DOHH2 (cell line): Measurements from ENCODE around the gene OR9Q1.

Experiments
- CTCF ChIP-seq: fragments of 200-600 bp; sonication (generic); IDR thresholded peaks from one replicate; pipeline ENCODE4 v1.5.1; 2014; ENCODE audit warnings: antibody characterized with exemption, mild to moderate bottlenecking, low read depth, low read length; ENCODE audit not compliant: poor library complexity, severe bottlenecking
- EZH2phosphoT487 ChIP-seq: fragments of 200-600 bp; sonication (generic); IDR thresholded peaks from 2 replicates; pipeline ENCODE4 v1.6.1; 2017; ENCODE audit warnings: borderline replicate concordance, mild to moderate bottlenecking, antibody characterized with exemption, low read length, moderate library complexity, mixed read lengths

GRCh38 chr11:58075781-58076180, 52.1 kb downstream of the OR9Q1 start:
- TF ChIP-seq CTCF (no peak), EZH2phosphoT487 (no peak)
